ENCODE measurements around the gene PRPS2.

The PRPS2 gene

GRCh38 chrX:12814420-12814819, 23.2 kb downstream of the PRPS2 start:
- in situ Hi-C loops (cut with MboI; ENCODE audit: low sequenced_read_pairs) = no loop called here

DNA sequence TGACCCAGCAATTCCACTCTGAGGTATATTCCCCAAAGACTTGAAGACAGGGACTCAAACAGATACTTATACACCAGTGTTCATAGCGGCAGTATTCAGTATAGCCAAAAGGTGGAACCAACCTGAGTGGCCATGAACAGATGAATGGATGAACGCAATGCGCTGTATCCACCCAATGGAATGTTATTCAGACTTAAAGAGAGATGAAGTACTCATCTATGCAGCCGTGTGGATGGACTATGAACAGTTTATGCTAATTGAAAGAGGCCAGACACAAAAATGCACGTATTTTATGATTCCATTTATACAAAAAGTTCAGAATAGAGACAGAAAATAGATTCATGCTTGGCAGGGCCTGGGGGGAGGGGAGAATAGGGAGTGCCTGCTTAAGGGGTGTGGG, 26.3 kb downstream of the PRPS2 start:
- in situ Hi-C loops (cut with MboI; ENCODE audit: low sequenced_read_pairs) = no loop called here

GRCh38 chrX:12819222-12819621, 28.0 kb downstream of the PRPS2 start:
- in situ Hi-C loops (cut with MboI; ENCODE audit: low sequenced_read_pairs) = no loop called here

DNA sequence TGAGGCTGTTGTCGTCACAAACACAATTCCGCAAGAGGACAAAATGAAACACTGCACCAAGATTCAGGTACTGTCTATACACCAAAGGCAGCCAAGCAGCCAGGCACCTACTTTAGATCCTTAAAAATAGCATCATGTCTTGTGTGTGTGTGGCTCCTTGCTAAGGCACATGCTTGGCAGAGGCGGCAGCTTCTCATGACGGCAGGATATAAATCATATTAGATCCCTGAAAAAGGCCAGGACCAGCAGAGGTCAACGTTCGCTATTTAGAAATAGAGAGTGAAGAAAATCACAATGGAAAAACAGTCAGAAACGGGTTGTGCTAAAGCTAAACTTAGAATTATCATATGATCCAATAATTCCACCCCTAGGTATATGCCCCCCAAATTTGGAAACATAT, 29.5 kb downstream of the PRPS2 start:
- in situ Hi-C loops (cut with MboI; ENCODE audit: low sequenced_read_pairs) = no loop called here

DNA sequence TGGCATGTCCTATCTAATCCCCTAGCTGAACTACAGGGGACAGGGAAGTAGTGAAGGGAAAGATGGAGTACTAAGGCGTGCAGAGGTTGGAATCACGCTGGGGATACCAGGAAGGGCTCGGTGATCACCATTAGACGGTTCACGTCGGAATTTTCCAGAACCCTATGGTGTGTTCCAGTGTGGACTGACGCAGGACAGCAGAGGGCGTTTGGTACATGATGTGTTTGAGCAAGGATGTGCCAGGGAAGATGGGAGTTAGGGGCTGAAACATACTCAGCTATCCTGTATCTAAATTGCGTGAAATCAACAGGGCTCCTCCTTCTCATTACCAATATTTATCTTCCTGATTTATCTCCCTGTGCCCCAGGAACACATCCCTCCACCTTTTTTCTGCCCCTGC, 33.7 kb downstream of the PRPS2 start:
- in situ Hi-C loops (cut with MboI; ENCODE audit: low sequenced_read_pairs) = no loop called here

GRCh38 chrX:12825801-12826200, 34.6 kb downstream of the PRPS2 start:
- in situ Hi-C loops (cut with MboI; ENCODE audit: low sequenced_read_pairs) = no loop called here

DNA sequence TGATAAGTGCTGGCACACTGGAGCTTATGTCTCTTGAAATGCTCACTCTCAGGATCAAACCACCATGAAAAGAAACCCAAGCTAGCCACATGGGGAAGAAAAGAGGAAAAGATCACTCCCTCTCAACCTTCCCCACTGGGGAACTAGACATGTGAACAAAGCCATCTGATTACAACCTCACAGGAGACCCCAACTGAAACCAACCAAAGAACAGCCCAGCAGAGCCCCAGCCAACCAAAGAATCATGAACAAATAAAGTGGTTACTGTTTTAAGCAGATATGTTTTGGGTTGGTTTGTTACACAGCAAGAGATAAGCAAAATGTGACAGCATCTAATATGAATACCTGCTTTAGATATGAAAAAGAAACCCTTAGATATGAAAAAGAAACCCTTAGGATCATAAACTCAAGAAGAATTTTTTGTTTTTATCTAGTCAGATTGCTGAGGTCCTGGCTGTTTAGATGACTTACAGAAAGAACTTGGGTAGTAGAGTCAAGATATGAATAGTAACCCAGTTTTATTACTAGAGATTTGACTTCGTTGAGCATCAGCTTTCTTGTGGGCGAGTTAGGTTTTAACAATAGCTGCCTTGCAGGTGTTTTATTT, 52.0 kb downstream of the PRPS2 start:
- in situ Hi-C loops (cut with MboI; ENCODE audit: low sequenced_read_pairs) = no loop called here

DNA sequence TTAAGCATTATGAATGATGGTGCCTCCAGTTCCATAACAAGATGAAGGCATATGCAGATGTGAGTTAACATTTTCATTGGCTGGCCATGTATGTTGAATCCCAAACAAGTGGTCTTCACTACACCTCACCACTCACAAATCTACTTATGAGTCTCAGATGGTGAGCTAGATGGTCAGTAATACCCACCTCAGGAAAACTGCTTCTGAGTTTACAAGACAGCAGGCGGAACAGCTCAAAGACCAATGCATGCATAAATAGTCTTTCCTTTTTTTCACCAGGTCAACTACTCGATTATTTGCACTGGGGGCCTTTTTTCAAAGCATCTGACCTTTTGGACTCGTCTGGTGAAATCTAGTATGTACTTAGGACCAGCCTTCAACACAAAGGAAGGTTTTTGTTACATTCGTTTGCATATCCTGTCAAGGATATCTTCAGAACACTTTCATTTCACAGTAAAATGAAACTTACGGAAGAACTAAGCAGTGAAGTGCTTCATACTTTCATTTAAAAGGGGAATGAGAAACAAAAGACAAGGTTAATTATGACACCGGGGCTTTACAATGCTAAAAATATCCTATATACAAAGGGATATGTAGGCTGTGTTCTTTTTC, 52.6 kb downstream of the PRPS2 start:
- in situ Hi-C loops (cut with MboI; ENCODE audit: low sequenced_read_pairs) = no loop called here

DNA sequence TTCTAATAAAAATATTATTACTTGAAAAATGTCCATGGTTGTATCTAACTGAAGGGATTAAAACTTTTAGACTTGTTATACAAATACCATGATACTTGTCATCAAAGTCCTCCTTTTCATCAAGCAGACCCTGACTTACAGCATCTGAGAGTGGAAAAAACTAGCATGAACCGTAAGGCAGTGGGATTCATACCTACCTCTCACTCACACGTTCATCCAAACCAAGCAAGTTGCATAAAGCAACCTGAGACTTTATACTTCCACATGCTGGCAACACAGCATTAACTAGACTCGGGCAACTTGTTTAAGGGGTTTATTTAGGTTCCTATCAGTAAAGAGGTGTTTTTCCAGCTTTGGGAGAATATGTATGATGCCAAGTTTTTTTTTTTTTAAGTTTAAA, 53.1 kb downstream of the PRPS2 start:
- in situ Hi-C loops (cut with MboI; ENCODE audit: low sequenced_read_pairs) = no loop called here

GRCh38 chrX:12865359-12865758, 74.1 kb downstream of the PRPS2 start:
- in situ Hi-C loops (cut with MboI; ENCODE audit: low sequenced_read_pairs) = no loop called here

GRCh38 chrX:12866451-12867377, 75.5 kb downstream of the PRPS2 start, which contains the start of gene TLR7:
TLR7 (plus strand) TSS chrX:12867072; CDS start chrX:12867579, 507 bp downstream.
- in situ Hi-C loops (cut with MboI; ENCODE audit: low sequenced_read_pairs) = no loop called here

GRCh38 chrX:12867685-12868084, 76.5 kb downstream of the PRPS2 start:
- in situ Hi-C loops (cut with MboI; ENCODE audit: low sequenced_read_pairs) = no loop called here

- in situ Hi-C loops (cut with MboI; ENCODE audit: low sequenced_read_pairs) = no loop called here
Measured at GRCh38 chrX:12868747-12869146, 77.5 kb downstream of the PRPS2 start.

DNA sequence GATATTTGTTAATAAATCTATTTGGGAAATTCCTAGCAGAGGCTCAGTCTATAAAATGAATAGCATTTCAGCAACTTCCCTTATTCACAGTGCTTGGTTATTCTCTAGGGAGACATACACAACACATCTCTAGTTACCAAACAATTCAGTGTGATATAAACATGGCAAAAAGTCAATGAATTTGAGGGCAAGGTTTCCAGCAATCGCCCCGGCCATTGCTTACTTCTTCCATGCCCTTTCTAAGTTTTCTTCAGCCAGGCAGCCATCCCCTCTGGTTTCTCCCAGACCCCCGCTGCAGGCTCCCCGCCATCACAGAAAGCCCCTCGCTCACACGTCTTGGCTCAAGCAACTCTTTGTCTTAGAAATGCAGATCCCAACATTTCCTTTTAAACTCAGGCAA, 80.0 kb downstream of the PRPS2 start:
- in situ Hi-C loops (cut with MboI; ENCODE audit: low sequenced_read_pairs) = no loop called here

DNA sequence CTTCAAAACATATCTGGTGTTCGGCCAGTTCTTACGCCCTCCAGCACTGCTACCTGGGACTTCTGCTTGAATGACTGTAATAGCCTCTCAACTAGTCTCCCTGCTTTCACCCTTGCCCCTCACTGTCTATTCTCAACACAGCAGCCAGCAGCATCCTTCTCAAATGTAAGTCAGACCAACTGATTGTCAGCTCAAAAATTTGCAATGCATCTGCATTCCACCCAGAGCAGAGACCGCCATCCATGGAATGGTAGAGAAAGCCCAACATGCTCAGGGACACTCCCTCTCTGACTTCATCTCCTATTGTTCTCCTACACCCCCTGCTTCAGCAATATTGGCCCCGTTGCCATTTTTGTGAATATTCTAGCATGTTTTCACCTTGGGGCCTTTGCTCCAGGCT, 81.5 kb downstream of the PRPS2 start:
- in situ Hi-C loops (cut with MboI; ENCODE audit: low sequenced_read_pairs) = no loop called here

Measured in hTERT RPE-1 (cell line).